ENCODE data around the gene CXADR. TPM values are rescaled to one million over a fixed set of nuclear protein-coding genes. Genes with fewer than 3 reads are reported as not detected.

CXADR gene
- total RNA-seq, 1 donor from 2014 or later, result 34.8 TPM

DNA sequence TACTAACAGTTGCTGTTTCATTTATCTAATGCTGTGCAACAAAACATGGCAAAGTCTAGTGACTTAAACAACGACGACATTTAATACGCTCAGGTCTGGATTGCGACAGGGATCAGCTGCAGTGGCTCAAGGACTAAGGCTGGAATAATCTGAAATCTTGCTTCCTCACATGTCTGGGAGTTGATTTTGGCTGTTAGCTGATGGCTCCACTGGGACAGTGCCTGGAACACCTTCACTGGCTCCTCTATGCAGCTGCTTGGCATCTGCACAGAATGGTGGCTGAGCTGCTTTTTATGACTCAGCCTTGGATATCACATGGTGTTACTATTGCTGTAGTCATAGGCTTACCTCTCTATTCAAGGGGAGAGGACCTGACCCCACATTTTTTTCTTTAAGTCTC, 123.9 kb downstream of the CXADR start:
- Mint-ChIP-seq H3K27me3 (ENCODE audit: low read depth) (no peaks in the 10 kb centered on the region), H3K9me3 (no peaks in the 10 kb centered on the region), H3K4me3 (no peak overlapping the region), H3K36me3 (ENCODE audit: low read depth) (peaks cover 2% of the 10 kb centered on the region), H3K4me1 (no peaks in the 10 kb centered on the region), H3K27ac (ENCODE audit: unreplicated experiment) (no peak overlapping the region)
- TF ChIP-seq, protein P1, sequence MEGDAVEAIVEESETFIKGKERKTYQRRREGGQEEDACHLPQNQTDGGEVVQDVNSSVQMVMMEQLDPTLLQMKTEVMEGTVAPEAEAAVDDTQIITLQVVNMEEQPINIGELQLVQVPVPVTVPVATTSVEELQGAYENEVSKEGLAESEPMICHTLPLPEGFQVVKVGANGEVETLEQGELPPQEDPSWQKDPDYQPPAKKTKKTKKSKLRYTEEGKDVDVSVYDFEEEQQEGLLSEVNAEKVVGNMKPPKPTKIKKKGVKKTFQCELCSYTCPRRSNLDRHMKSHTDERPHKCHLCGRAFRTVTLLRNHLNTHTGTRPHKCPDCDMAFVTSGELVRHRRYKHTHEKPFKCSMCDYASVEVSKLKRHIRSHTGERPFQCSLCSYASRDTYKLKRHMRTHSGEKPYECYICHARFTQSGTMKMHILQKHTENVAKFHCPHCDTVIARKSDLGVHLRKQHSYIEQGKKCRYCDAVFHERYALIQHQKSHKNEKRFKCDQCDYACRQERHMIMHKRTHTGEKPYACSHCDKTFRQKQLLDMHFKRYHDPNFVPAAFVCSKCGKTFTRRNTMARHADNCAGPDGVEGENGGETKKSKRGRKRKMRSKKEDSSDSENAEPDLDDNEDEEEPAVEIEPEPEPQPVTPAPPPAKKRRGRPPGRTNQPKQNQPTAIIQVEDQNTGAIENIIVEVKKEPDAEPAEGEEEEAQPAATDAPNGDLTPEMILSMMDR (conservative IDR thresholded peaks at IDR 0.05), result no peak
- no peak for DNase-seq (ENCODE audit: low read depth, low spot score)

DNA sequence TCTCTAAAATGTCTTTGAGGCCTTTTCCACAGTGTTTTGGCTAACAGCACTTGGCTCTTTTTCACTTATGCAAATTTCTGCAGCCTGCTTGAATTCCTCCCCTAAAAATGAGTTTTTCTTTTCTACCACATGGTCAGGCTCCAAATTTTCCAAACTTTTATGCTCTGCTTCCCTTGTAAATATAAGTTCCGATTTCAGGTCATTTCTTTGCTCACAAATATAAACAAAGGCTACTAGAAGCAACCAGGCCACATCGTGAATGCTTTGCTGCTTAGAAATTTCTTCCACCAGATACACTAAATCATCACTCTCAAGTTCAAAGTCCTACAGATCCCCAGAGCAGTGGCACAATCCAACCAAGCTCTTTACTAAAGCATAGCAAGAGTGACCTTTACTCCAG, 128.0 kb downstream of the CXADR start:
- Mint-ChIP-seq H3K4me1 (no peaks in the 10 kb centered on the region), H3K36me3 (ENCODE audit: low read depth) (peaks cover 2% of the 10 kb centered on the region), H3K27ac (ENCODE audit: unreplicated experiment) (no peak overlapping the region), H3K9me3 (no peaks in the 10 kb centered on the region), H3K27me3 (ENCODE audit: low read depth) (no peaks in the 10 kb centered on the region), H3K4me3 (no peak overlapping the region)
- TF ChIP-seq, protein P1 (conservative IDR thresholded peaks at IDR 0.05), result no peak
- DNase-seq (ENCODE audit: low read depth, low spot score), result no peak

Other genes starting within 250 kb of the CXADR start
- 35.9 and 39.4 TPM in 2 replicates for gene BTG3, start 99.9 kb downstream of the CXADR start, total RNA-seq